ENCODE results near the gene NXNL1. TPM values are rescaled to one million over a fixed set of nuclear protein-coding genes. Genes with fewer than 3 reads are reported as not detected.

The NXNL1 gene
- total and polyA plus RNA-seq, 2 of the 8 experiments (the other 6 are each of a cell fraction or from before 2014, with no cell fraction given), result not detected

DNA sequence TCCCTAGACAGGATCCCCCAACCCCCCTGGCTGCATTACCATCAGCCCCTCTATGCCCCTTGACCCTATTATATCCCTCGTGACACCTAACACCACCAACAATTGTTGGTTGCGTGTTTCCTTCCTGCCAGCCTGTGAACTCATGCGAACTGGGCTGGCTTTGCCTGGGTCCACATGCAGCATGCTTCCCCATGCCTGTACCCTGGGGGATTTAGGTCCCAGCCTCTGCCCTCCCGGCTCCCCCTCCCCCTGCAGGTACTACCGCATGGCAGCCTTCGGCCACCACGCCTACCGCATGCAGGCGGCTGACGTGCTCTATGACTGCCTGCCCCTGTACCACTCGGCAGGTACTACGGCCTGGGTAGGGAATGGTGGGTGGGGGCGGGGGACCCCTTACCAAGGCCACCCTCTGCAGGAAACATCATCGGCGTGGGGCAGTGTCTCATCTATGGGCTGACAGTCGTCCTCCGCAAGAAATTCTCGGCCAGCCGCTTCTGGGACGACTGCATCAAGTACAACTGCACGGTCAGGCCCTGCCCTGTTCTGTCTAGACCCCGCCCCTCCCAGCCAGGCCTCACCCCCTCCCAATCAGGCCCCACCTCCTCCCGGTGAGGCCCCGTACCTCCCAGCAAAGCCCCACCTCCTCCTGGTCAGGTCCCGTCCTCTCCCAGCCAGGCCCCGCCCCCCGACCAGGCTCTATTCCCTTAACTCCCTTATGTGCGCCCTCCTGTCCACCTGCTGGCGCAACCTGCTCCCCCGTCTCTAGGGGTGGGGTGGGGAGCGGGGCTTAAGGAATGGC is 28.1 kb upstream of the NXNL1 start (continued):
- peak; percentile 57; the same call in 1 of the 2 replicates for TF ChIP-seq YY1 (IDR thresholded peaks at IDR 0.05; ENCODE audit: low read depth, low read length)
- 0 out of 2 replicates have a peak, but pooled peaks have one; percentile 22 for TF ChIP-seq CHD2 (IDR thresholded peaks at IDR 0.05; ENCODE audit: low read length)
- TF ChIP-seq SIRT6 (IDR thresholded peaks at IDR 0.05; ENCODE audit: low read length), result no peak
- no peak for TF ChIP-seq JUND (IDR thresholded peaks at IDR 0.05; ENCODE audit: low read length)
- TF ChIP-seq CBX8 (IDR thresholded peaks at IDR 0.05; ENCODE audit: borderline replicate concordance, low read depth, low read length), result no peak
- TF ChIP-seq, protein P1, sequence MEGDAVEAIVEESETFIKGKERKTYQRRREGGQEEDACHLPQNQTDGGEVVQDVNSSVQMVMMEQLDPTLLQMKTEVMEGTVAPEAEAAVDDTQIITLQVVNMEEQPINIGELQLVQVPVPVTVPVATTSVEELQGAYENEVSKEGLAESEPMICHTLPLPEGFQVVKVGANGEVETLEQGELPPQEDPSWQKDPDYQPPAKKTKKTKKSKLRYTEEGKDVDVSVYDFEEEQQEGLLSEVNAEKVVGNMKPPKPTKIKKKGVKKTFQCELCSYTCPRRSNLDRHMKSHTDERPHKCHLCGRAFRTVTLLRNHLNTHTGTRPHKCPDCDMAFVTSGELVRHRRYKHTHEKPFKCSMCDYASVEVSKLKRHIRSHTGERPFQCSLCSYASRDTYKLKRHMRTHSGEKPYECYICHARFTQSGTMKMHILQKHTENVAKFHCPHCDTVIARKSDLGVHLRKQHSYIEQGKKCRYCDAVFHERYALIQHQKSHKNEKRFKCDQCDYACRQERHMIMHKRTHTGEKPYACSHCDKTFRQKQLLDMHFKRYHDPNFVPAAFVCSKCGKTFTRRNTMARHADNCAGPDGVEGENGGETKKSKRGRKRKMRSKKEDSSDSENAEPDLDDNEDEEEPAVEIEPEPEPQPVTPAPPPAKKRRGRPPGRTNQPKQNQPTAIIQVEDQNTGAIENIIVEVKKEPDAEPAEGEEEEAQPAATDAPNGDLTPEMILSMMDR (IDR thresholded peaks at IDR 0.05; ENCODE audit: control extremely low read depth in 1 of 3, insufficient read depth in 1 of 3, low read depth in 1 of 3, low read length in 3 of 3), result peak; percentile 71 to 86 (median 84)
- peak; percentile 60 for TF ChIP-seq TAF1 (IDR thresholded peaks at IDR 0.05; ENCODE audit: low read depth, low read length)
- TF ChIP-seq HDAC2 (IDR thresholded peaks at IDR 0.05; ENCODE audit: borderline replicate concordance in 1 of 2, low read depth in 2 of 2, low read length in 2 of 2), result no peak; a peak in 1 of 4 replicates
- peak; percentile 89 for TF ChIP-seq SAP30 (IDR thresholded peaks at IDR 0.05; ENCODE audit: insufficient read depth, insufficient replicate concordance, low read length)
- TF ChIP-seq BACH1 (IDR thresholded peaks at IDR 0.05; ENCODE audit: low read length), result no peak
- TF ChIP-seq SP1 (IDR thresholded peaks at IDR 0.05; ENCODE audit: low read depth, low read length), result no peak; the same call in 1 of the 2 replicates
- TF ChIP-seq HDAC6 (IDR thresholded peaks at IDR 0.05; ENCODE audit: low read depth, low read length), result no peak
- TF ChIP-seq POU5F1 (IDR thresholded peaks at IDR 0.05; ENCODE audit: low read depth, low read length), result no peak
- no peak for TF ChIP-seq TAF7 (optimal IDR thresholded peaks at IDR 0.05; ENCODE audit: borderline replicate concordance, low read depth, low read length)
- TF ChIP-seq RAD21 (IDR thresholded peaks at IDR 0.05 in 1 of 2, conservative IDR thresholded peaks at IDR 0.05 in 1 of 2; ENCODE audit: low read depth in 2 of 2, low read length in 2 of 2), result peak; percentile 48 to 58
- TF ChIP-seq RXRA (IDR thresholded peaks at IDR 0.05; ENCODE audit: insufficient read depth, low read depth, low read length), result no peak
- TF ChIP-seq CREB1 (IDR thresholded peaks at IDR 0.05), result peak; percentile 75
- TF ChIP-seq FOSL1 (IDR thresholded peaks at IDR 0.05; ENCODE audit: insufficient read depth, low read depth, low read length), result no peak
- TF ChIP-seq, protein P2, sequence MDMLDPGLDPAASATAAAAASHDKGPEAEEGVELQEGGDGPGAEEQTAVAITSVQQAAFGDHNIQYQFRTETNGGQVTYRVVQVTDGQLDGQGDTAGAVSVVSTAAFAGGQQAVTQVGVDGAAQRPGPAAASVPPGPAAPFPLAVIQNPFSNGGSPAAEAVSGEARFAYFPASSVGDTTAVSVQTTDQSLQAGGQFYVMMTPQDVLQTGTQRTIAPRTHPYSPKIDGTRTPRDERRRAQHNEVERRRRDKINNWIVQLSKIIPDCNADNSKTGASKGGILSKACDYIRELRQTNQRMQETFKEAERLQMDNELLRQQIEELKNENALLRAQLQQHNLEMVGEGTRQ (IDR thresholded peaks at IDR 0.05; ENCODE audit: low read length), result no peak

All from H1 (cell line).